HL-60 (cell line): ENCODE data around the gene PDE4C.

Source experiments
- DNase-seq, 2 experiments: peaks; one replicate each; pipeline ENCODE4 v3.0.0-alpha.2; 2010 to 2020; ENCODE audit warnings: low read depth in 1 of 2, low spot score in 1 of 2
- H3K27ac ChIP-seq: fragments of 250-450 bp; sonication (Bioruptor Pico); replicated peaks from 2 replicates; pipeline ENCODE4 v1.5.1; 2020; ENCODE audit warnings: mild to moderate bottlenecking, moderate library complexity
- H3K27me3 ChIP-seq: fragments of 250-450 bp; sonication (Bioruptor Pico); 2 replicates; pipeline ENCODE4 v1.5.1; 2021; ENCODE audit warnings: mild to moderate bottlenecking, moderate library complexity; ENCODE audit not compliant: insufficient read depth, poor library complexity, severe bottlenecking
- H3K4me3 ChIP-seq: replicated peaks from 2 replicates; pipeline ENCODE4 v1.5.1; 2011; ENCODE audit warnings: mild to moderate bottlenecking, control low read depth, low read length; ENCODE audit not compliant: insufficient read depth
- CTCF ChIP-seq: IDR thresholded peaks from one replicate; pipeline ENCODE4 v1.5.1; 2011; ENCODE audit warnings: low read length, control low read depth, inconsistent platforms; ENCODE audit not compliant: insufficient read depth
- GABPA ChIP-seq: IDR thresholded peaks from 2 replicates; pipeline ENCODE4 v1.6.1; 2012; ENCODE audit warnings: low read depth
- POLR2AphosphoS5 ChIP-seq: IDR thresholded peaks from 2 replicates; pipeline ENCODE4 v1.6.1; 2012; ENCODE audit warnings: low read depth
- REST ChIP-seq: IDR thresholded peaks from 2 replicates; pipeline ENCODE4 v1.6.1; 2012; ENCODE audit warnings: low read depth; ENCODE audit not compliant: insufficient replicate concordance
- SPI1 ChIP-seq: IDR thresholded peaks from 2 replicates; pipeline ENCODE4 v1.6.1; 2012; ENCODE audit warnings: low read depth, mild to moderate bottlenecking, borderline replicate concordance

The PDE4C gene

GRCh38 chr19:18259893-18260292, 33.7 kb upstream of the PDE4C start:
- H3K27ac ChIP-seq = no peak overlapping the region
- DNase-seq = no peak
- no peak overlapping the region for H3K4me3 ChIP-seq
- TF ChIP-seq GABPA = no peak
- TF ChIP-seq SPI1 = no peak
- TF ChIP-seq CTCF = no peak
- no peak for TF ChIP-seq POLR2AphosphoS5
- TF ChIP-seq REST = no peak
- no peaks in the 10 kb centered on the region for H3K27me3 ChIP-seq

- TF ChIP-seq SPI1 = no peak
- TF ChIP-seq CTCF = no peak
- no peak for TF ChIP-seq GABPA
- no peak for TF ChIP-seq POLR2AphosphoS5
- no peak for TF ChIP-seq REST
- no peak overlapping the region for H3K27ac ChIP-seq
- H3K27me3 ChIP-seq = no peaks in the 10 kb centered on the region
- no peak overlapping the region for H3K4me3 ChIP-seq
- DNase-seq = no peak
These were observed 31.5 kb upstream of the PDE4C start for GRCh38 chr19:18257503-18258470.

GRCh38 chr19:18254546-18255503, 28.6 kb upstream of the PDE4C start:
- no peak overlapping the region for H3K27ac ChIP-seq
- TF ChIP-seq CTCF (no peak), SPI1 (peak; percentile 84), REST (no peak), GABPA (peak; percentile 11; the same call in 1 of the 2 replicates), POLR2AphosphoS5 (peak; percentile 90)
- DNase-seq = peak in 1 of 2 experiments; percentile 32
- no peak overlapping the region for H3K4me3 ChIP-seq
- no peaks in the 10 kb centered on the region for H3K27me3 ChIP-seq
